DND-41 (cell line): ENCODE measurements around the gene UBE2V1.
A peak's percentile ranks its signal among the peaks of the same experiment; 100 is the strongest.

ENCODE experiments used
- ATAC-seq: fragments of 200-7000 bp; cut with Tn5 transposase; 3 replicates; pipeline ENCODE4 v1.9.1; 2021; ENCODE audit warnings: low read depth; ENCODE audit not compliant: insufficient read depth
- DNase-seq: peaks from one replicate; pipeline ENCODE4 v3.0.0-alpha.2; 2020
- H2AFZ ChIP-seq: 2 replicates; pipeline ENCODE4 v1.6.0; 2012; ENCODE audit warnings: low read depth, low read length
- H3K27ac ChIP-seq: 2 replicates; pipeline ENCODE4 v1.5.1; 2012; ENCODE audit warnings: low read length, inconsistent platforms
- H3K27me3 ChIP-seq: fragments of 200-600 bp; sonication (generic); 2 replicates; pipeline ENCODE4 v1.6.0; 2012; ENCODE audit warnings: low read length, mild to moderate bottlenecking, inconsistent platforms; ENCODE audit not compliant: insufficient read depth, poor library complexity
- H3K36me3 ChIP-seq: 2 replicates; pipeline ENCODE4 v1.5.1; 2012; ENCODE audit warnings: low read length, inconsistent platforms; ENCODE audit not compliant: insufficient read depth
- H3K4me1 ChIP-seq: 2 replicates; pipeline ENCODE4 v1.5.1; 2012; ENCODE audit warnings: mild to moderate bottlenecking, low read length; ENCODE audit not compliant: insufficient read depth
- H3K4me2 ChIP-seq: 2 replicates; pipeline ENCODE4 v1.6.0; 2012; ENCODE audit warnings: mild to moderate bottlenecking, moderate library complexity, low read length, inconsistent platforms; ENCODE audit not compliant: insufficient read depth
- H3K4me3 ChIP-seq, 2 experiments: fragments of 200-600 bp in 1 of 2; shearing (Covaris generic) in 1 of 2; 2 replicates each; pipeline ENCODE4 v1.5.1; 2012 to 2016; ENCODE audit warnings: inconsistent platforms in 2 of 2, low read length in 2 of 2, mild to moderate bottlenecking in 2 of 2, low read depth in 1 of 2, moderate library complexity in 1 of 2
- H3K79me2 ChIP-seq: 2 replicates; pipeline ENCODE4 v1.6.0; 2012; ENCODE audit warnings: low read length, inconsistent platforms; ENCODE audit not compliant: insufficient read depth
- H3K9ac ChIP-seq: 2 replicates; pipeline ENCODE4 v1.6.0; 2012; ENCODE audit warnings: low read depth, mild to moderate bottlenecking, inconsistent platforms, low read length, moderate library complexity
- H3K9me3 ChIP-seq: 2 replicates; pipeline ENCODE4 v1.5.1; 2012; ENCODE audit warnings: low read length, moderate library complexity, mild to moderate bottlenecking, inconsistent platforms; ENCODE audit not compliant: insufficient read depth, severe bottlenecking
- H4K20me1 ChIP-seq: 2 replicates; pipeline ENCODE4 v1.6.0; 2012; ENCODE audit warnings: low read length; ENCODE audit not compliant: insufficient read depth
- CTCF ChIP-seq: IDR thresholded peaks from 2 replicates; pipeline ENCODE4 v1.5.1; 2012; ENCODE audit warnings: borderline replicate concordance, low read length, moderate library complexity, mild to moderate bottlenecking; ENCODE audit not compliant: poor library complexity, severe bottlenecking; ENCODE audit errors: extremely low read depth
- EZH2 ChIP-seq: IDR thresholded peaks from 3 replicates; pipeline ENCODE4 v1.6.1; 2012; ENCODE audit warnings: borderline replicate concordance, low read depth, mild to moderate bottlenecking, moderate library complexity, low read length, inconsistent platforms; ENCODE audit not compliant: severe bottlenecking

UBE2V1 gene

GRCh38 chr20:50089140-50089786, 23.7 kb downstream of the UBE2V1 start:
- Histone ChIP-seq H3K4me3 (no peak overlapping the region), H3K9me3 (no peaks in the 10 kb centered on the region), H3K27me3 (no peaks in the 10 kb centered on the region), H3K4me2 (no peak overlapping the region), H2AFZ (no peak overlapping the region), H3K9ac (no peak overlapping the region), H3K27ac (no peak overlapping the region), H3K4me1 (no peaks in the 10 kb centered on the region), H4K20me1 (peaks cover 53% of the 10 kb centered on the region), H3K79me2 (peaks cover 59% of the 10 kb centered on the region), H3K36me3 (peaks cover 50% of the 10 kb centered on the region)
- DNase-seq = no peak
- TF ChIP-seq CTCF (no peak), EZH2 (no peak)
- ATAC-seq = no peak

- no peak overlapping the region for H3K27ac ChIP-seq
- no peak for DNase-seq
- no peak overlapping the region for H3K4me3 ChIP-seq
- H3K79me2 ChIP-seq = peaks cover 53% of the 10 kb centered on the region
- TF ChIP-seq CTCF (no peak), EZH2 (no peak)
- H2AFZ ChIP-seq = no peak overlapping the region
- peaks cover 58% of the 10 kb centered on the region for H4K20me1 ChIP-seq
- H3K36me3 ChIP-seq = peaks cover 52% of the 10 kb centered on the region
- no peak overlapping the region for H3K9ac ChIP-seq
- ATAC-seq = no peak
- H3K9me3 ChIP-seq = no peaks in the 10 kb centered on the region
- no peak overlapping the region for H3K4me2 ChIP-seq
- no peaks in the 10 kb centered on the region for H3K4me1 ChIP-seq
- H3K27me3 ChIP-seq = no peaks in the 10 kb centered on the region
These were observed 24.9 kb downstream of the UBE2V1 start for GRCh38 chr20:50088022-50088421.

- no peaks in the 10 kb centered on the region for H3K4me1 ChIP-seq
- no peak for TF ChIP-seq EZH2
- TF ChIP-seq CTCF = peak; percentile 82
- H3K9ac ChIP-seq = no peak overlapping the region
- no peak overlapping the region for H3K4me2 ChIP-seq
- H3K27ac ChIP-seq = no peak overlapping the region
- no peaks in the 10 kb centered on the region for H3K9me3 ChIP-seq
- H3K4me3 ChIP-seq = no peak overlapping the region
- H4K20me1 ChIP-seq = peaks cover 53% of the 10 kb centered on the region
- no peak overlapping the region for H2AFZ ChIP-seq
- ATAC-seq (peak; percentile 87), DNase-seq (peak; percentile 29)
- peaks cover 55% of the 10 kb centered on the region for H3K36me3 ChIP-seq
- peaks cover 33% of the 10 kb centered on the region for H3K79me2 ChIP-seq
- no peaks in the 10 kb centered on the region for H3K27me3 ChIP-seq
These were observed 27.2 kb downstream of the UBE2V1 start for GRCh38 chr20:50085481-50086365.
